ENCODE data around the gene PSMC4.

Gene PSMC4

DNA sequence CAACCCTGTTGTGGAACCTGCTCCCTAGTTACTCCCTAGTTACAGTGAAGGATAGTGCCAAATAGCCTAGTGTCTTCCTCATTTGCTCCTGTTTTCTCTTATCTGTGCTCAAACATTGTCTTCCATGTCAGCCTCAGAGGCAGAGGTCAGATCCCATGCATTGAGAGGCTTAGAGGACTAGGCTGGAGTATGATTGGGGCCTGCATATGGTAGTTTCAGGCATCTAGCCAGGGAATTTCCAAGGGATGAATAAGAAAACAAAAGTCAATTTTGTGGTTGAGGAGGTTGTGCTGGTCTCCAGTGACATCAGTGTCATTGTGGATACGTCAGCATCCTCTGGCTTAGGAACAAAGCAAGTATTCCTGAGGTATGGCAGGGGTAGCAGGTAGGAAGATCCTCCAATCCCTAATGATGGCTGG is 35.3 kb downstream of the PSMC4 start:
- Histone ChIP-seq H3K79me2 (no peaks in the 10 kb centered on the region), H3K4me1 (no peaks in the 10 kb centered on the region), H3K27me3 (ENCODE audit: control insufficient read depth, insufficient read depth, low read length) (no peaks in the 10 kb centered on the region), H2AFZ (no peak overlapping the region), H3K27ac (no peak overlapping the region), H3K36me3 (ENCODE audit: control insufficient read depth, insufficient read depth, low read length) (no peaks in the 10 kb centered on the region), H3K9me3 (ENCODE audit: control insufficient read depth, low read length) (no peaks in the 10 kb centered on the region), H3K4me3 (ENCODE audit: low read depth, low read length) (no peak overlapping the region), H3K4me2 (ENCODE audit: low read length) (no peak overlapping the region), H3K9ac (no peak overlapping the region)
- TF ChIP-seq, protein P1, sequence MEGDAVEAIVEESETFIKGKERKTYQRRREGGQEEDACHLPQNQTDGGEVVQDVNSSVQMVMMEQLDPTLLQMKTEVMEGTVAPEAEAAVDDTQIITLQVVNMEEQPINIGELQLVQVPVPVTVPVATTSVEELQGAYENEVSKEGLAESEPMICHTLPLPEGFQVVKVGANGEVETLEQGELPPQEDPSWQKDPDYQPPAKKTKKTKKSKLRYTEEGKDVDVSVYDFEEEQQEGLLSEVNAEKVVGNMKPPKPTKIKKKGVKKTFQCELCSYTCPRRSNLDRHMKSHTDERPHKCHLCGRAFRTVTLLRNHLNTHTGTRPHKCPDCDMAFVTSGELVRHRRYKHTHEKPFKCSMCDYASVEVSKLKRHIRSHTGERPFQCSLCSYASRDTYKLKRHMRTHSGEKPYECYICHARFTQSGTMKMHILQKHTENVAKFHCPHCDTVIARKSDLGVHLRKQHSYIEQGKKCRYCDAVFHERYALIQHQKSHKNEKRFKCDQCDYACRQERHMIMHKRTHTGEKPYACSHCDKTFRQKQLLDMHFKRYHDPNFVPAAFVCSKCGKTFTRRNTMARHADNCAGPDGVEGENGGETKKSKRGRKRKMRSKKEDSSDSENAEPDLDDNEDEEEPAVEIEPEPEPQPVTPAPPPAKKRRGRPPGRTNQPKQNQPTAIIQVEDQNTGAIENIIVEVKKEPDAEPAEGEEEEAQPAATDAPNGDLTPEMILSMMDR (IDR thresholded peaks at IDR 0.05): no peak

DNA sequence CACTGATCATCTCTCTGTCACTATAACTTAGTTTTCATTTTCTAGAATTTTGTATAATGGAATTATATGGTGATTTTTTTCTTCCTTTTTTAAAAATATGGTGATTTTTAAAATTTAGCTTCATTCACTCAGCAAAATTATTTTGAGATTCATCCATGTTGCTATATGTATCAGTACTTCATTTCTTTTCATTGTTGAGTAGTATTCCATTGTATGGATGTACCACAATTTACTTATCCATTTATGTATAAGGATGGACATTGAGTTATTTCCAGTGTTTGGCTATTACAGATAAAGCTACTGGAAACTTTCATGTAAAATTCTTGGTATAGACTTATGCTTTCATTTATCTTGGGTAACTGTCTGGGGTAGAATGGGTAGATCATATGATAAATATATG is 38.7 kb downstream of the PSMC4 start:
- TF ChIP-seq, protein P1 (IDR thresholded peaks at IDR 0.05): no peak
- Histone ChIP-seq H3K27ac (no peak overlapping the region), H2AFZ (no peak overlapping the region), H3K4me2 (ENCODE audit: low read length) (no peak overlapping the region), H3K4me3 (ENCODE audit: low read depth, low read length) (no peak overlapping the region), H3K9me3 (ENCODE audit: control insufficient read depth, low read length) (peaks cover 7% of the 10 kb centered on the region), H3K27me3 (ENCODE audit: control insufficient read depth, insufficient read depth, low read length) (no peaks in the 10 kb centered on the region), H3K36me3 (ENCODE audit: control insufficient read depth, insufficient read depth, low read length) (no peaks in the 10 kb centered on the region), H3K79me2 (no peaks in the 10 kb centered on the region), H3K4me1 (no peaks in the 10 kb centered on the region), H3K9ac (no peak overlapping the region)

DNA sequence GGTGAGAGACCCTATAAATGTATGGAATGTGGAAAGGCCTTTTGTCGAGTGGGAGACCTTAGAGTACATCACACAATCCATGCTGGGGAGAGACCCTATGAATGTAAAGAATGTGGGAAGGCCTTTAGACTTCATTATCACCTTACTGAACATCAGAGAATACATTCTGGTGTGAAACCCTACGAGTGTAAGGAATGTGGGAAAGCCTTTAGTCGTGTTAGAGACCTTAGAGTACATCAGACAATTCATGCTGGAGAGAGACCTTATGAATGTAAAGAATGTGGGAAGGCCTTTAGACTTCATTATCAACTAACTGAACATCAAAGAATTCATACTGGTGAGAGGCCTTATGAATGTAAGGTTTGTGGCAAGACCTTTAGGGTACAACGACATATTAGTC is 43.0 kb downstream of the PSMC4 start:
- Histone ChIP-seq H3K9me3 (ENCODE audit: control insufficient read depth, low read length) (peaks cover 16% of the 10 kb centered on the region), H3K9ac (no peak overlapping the region), H3K36me3 (ENCODE audit: control insufficient read depth, insufficient read depth, low read length) (no peaks in the 10 kb centered on the region), H2AFZ (no peak overlapping the region), H3K27me3 (ENCODE audit: control insufficient read depth, insufficient read depth, low read length) (no peaks in the 10 kb centered on the region), H3K4me1 (no peaks in the 10 kb centered on the region), H3K27ac (no peak overlapping the region), H3K4me3 (ENCODE audit: low read depth, low read length) (no peak overlapping the region), H3K79me2 (no peaks in the 10 kb centered on the region), H3K4me2 (ENCODE audit: low read length) (no peak overlapping the region)
- TF ChIP-seq, protein P1 (IDR thresholded peaks at IDR 0.05): no peak

DNA sequence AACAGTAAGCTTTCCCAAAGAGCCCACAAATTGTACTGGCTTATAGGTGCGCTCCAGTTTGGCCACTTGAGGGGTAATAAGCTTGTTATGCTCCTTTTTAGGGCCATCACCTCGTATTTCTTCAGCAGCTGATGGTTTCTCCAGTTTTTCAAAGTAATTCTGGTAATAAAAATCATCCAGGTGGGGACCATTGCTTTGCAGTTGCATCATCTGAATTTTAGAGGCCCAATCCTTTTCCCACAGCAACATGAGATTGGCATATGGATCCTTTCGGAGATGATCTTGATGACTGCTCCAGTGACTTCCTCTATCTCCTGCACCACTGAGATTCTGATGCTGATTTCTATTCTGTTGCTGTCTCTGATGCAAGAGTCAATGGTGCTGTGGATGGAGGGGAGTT is 53.0 kb downstream of the PSMC4 start:
- Histone ChIP-seq H3K4me3 (ENCODE audit: low read depth, low read length) (no peak overlapping the region), H3K4me2 (ENCODE audit: low read length) (no peak overlapping the region), H2AFZ (no peak overlapping the region), H3K27me3 (ENCODE audit: control insufficient read depth, insufficient read depth, low read length) (no peaks in the 10 kb centered on the region), H3K4me1 (no peaks in the 10 kb centered on the region), H3K27ac (no peak overlapping the region), H3K9me3 (ENCODE audit: control insufficient read depth, low read length) (peaks cover 3% of the 10 kb centered on the region), H3K79me2 (no peaks in the 10 kb centered on the region), H3K9ac (no peak overlapping the region), H3K36me3 (ENCODE audit: control insufficient read depth, insufficient read depth, low read length) (no peaks in the 10 kb centered on the region)
- TF ChIP-seq, protein P1 (IDR thresholded peaks at IDR 0.05): no peak

DNA sequence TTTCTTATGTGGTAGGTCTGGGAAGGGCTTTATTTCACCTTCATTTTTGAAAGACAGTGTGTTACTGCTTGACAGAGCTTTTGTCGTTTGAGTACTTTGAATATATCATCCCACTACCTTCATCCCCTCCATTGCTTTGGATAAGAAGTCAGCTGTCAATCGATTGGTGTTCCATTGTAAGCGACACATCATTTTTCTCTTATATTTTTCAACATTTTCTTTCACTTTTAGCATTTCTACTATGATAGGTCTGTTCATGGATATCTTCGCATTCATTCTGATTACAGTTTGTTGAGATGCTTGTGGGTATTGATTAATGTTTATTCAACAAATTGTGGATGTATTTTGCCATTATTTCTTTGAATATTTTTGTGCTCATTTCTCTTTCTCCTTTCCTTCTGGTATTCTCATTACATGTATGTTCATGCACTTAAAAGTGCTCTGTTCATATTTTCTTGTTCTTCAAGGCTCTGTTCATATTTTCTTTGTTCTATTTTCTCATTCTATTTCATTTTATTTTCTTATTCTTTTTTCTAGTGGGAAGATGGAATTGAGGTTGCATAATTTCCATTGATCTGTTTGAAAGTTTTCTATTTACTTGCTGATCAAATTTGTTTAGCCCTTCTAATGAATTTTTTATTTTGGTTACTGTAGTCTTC is 55.1 kb downstream of the PSMC4 start:
- Histone ChIP-seq H3K4me2 (ENCODE audit: low read length) (no peak overlapping the region), H3K9ac (no peak overlapping the region), H3K9me3 (ENCODE audit: control insufficient read depth, low read length) (peaks cover 3% of the 10 kb centered on the region), H3K27ac (no peak overlapping the region), H2AFZ (no peak overlapping the region), H3K27me3 (ENCODE audit: control insufficient read depth, insufficient read depth, low read length) (no peaks in the 10 kb centered on the region), H3K79me2 (no peaks in the 10 kb centered on the region), H3K4me1 (no peaks in the 10 kb centered on the region), H3K36me3 (ENCODE audit: control insufficient read depth, insufficient read depth, low read length) (no peaks in the 10 kb centered on the region), H3K4me3 (ENCODE audit: low read depth, low read length) (no peak overlapping the region)
- TF ChIP-seq, protein P1 (IDR thresholded peaks at IDR 0.05): no peak
